ENCODE measurements around the gene BBIP1.
A peak's percentile ranks its signal among the peaks of the same experiment; 100 is the strongest.

BBIP1 gene

DNA sequence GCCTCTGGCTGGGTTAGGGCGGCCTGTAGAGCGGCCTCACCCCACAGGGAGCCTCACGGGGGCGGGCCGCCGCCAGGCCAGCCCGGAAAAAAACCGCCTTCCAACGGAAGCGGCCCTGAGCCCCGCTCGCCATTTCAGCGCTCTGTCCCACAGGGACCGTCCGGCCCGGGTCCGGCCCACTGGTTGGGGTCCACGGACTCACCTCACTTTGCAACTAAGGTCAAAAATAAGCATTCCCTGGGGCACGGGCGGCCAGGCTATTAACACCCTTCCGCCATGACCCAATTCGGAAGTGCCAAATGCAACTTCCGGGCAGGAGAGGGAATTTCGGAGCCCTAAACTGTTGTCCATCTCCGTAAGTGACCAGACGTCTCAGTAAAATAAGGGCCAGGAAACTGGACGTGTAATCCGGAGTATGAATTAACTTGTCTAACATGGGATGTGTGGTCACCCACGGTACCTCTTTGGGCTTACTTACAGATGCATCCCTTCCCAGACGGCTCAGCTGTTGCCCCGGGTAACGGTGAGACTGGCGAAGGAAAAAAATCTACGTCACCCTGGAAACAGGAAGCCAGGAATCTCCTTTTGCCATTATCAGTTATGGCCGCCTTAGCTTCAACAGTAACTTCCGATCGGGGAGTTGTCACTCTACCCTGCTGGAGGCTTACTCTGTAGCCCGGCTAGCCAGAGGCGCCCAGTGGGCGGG is at the start of gene BBIP1:
BBIP1 (minus strand) TSS at position 538 of the 706 bp plus-strand sequence. CDS start 1,023 bp downstream, outside the sequence.
- peaks cover 55% of the 10 kb centered on the region for H3K79me2 ChIP-seq (ENCODE audit: insufficient read depth, low read length)
- peaks cover 29% of the 10 kb centered on the region for H3K4me1 ChIP-seq (ENCODE audit: insufficient read depth, low read length)
- H3K4me3 ChIP-seq (ENCODE audit: low read depth in 1 of 2, low read length in 2 of 2) = peak within 1 kb of the TSS; percentile 74 to 76
- H3K27ac ChIP-seq (ENCODE audit: low read length) = peak within 1 kb of the TSS; percentile 96
- peak; percentile 93 for ATAC-seq (ENCODE audit: insufficient read depth, low read depth)
- peaks cover 18% of the 10 kb centered on the region; the same call in 1 of the 2 replicates for H4K20me1 ChIP-seq (ENCODE audit: insufficient read depth, low read length)
- H3K9ac ChIP-seq (ENCODE audit: low read depth, low read length) = peak within 1 kb of the TSS; percentile 86
- peak within 1 kb of the TSS; percentile 89 for H2AFZ ChIP-seq (ENCODE audit: low read depth, low read length)
- TF ChIP-seq, protein P1, sequence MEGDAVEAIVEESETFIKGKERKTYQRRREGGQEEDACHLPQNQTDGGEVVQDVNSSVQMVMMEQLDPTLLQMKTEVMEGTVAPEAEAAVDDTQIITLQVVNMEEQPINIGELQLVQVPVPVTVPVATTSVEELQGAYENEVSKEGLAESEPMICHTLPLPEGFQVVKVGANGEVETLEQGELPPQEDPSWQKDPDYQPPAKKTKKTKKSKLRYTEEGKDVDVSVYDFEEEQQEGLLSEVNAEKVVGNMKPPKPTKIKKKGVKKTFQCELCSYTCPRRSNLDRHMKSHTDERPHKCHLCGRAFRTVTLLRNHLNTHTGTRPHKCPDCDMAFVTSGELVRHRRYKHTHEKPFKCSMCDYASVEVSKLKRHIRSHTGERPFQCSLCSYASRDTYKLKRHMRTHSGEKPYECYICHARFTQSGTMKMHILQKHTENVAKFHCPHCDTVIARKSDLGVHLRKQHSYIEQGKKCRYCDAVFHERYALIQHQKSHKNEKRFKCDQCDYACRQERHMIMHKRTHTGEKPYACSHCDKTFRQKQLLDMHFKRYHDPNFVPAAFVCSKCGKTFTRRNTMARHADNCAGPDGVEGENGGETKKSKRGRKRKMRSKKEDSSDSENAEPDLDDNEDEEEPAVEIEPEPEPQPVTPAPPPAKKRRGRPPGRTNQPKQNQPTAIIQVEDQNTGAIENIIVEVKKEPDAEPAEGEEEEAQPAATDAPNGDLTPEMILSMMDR (IDR thresholded peaks at IDR 0.05; ENCODE audit: borderline replicate concordance, extremely low read depth, low read length, poor library complexity, severe bottlenecking) = no peak
- TF ChIP-seq EZH2 (IDR thresholded peaks at IDR 0.05; ENCODE audit: borderline replicate concordance, low read depth, low read length, severe bottlenecking) = no peak
- H3K27me3 ChIP-seq (ENCODE audit: insufficient read depth, low read length, poor library complexity) = no peaks in the 10 kb centered on the region
- DNase-seq = no peak
- no peaks in the 10 kb centered on the region for H3K9me3 ChIP-seq (ENCODE audit: insufficient read depth, low read length, severe bottlenecking)
- peak within 1 kb of the TSS; percentile 81 for H3K4me2 ChIP-seq (ENCODE audit: insufficient read depth, low read length)
- no peaks in the 10 kb centered on the region for H3K36me3 ChIP-seq (ENCODE audit: insufficient read depth, low read length)

- Histone ChIP-seq H3K4me3 (ENCODE audit: low read depth in 1 of 2, low read length in 2 of 2) (no peak overlapping the region), H3K9me3 (ENCODE audit: insufficient read depth, low read length, severe bottlenecking) (no peaks in the 10 kb centered on the region), H3K27me3 (ENCODE audit: insufficient read depth, low read length, poor library complexity) (no peaks in the 10 kb centered on the region), H3K79me2 (ENCODE audit: insufficient read depth, low read length) (peaks cover 90% of the 10 kb centered on the region), H4K20me1 (ENCODE audit: insufficient read depth, low read length) (peaks cover 32% of the 10 kb centered on the region), H3K27ac (ENCODE audit: low read length) (no peak overlapping the region), H3K4me2 (ENCODE audit: insufficient read depth, low read length) (no peak overlapping the region), H3K4me1 (ENCODE audit: insufficient read depth, low read length) (no peaks in the 10 kb centered on the region), H3K9ac (ENCODE audit: low read depth, low read length) (no peak overlapping the region), H2AFZ (ENCODE audit: low read depth, low read length) (no peak overlapping the region), H3K36me3 (ENCODE audit: insufficient read depth, low read length) (peaks cover 5% of the 10 kb centered on the region; the same call in 1 of the 2 replicates)
- ATAC-seq (ENCODE audit: insufficient read depth, low read depth) = no peak
- no peak for TF ChIP-seq EZH2 (IDR thresholded peaks at IDR 0.05; ENCODE audit: borderline replicate concordance, low read depth, low read length, severe bottlenecking)
- TF ChIP-seq, protein P1 (IDR thresholded peaks at IDR 0.05; ENCODE audit: borderline replicate concordance, extremely low read depth, low read length, poor library complexity, severe bottlenecking) = no peak
- no peak for DNase-seq
Observed at GRCh38 chr10:110967645-110968044, 48.7 kb upstream of the BBIP1 start.

DNA sequence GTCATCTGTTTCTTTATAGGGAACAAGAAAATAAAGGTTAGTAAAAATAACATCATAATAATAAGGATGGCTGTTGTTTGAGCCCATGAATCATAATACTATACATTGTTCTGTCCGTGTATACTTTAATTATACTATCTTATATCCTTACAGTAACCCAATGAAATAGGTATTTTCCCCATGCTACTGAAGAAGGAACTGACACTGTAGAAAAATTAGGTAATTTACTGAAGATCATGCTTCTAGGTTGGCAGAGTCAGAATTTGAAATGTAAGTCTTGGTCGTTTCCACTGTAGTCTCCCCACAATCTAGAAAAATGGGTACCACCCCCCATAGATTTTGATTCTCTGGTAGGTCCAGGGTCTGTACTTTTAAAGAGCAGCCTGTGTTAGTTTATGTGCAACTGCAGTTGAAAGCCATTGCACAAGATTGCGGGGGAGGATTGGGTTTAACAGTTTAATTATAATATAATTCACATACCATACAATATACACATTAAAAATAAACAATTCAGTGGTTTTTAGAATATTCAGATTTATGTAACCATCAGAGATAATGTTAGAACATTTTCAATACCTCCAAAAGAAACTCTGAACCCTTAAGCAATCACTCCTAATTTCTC is 48.1 kb upstream of the BBIP1 start:
- H3K9ac ChIP-seq (ENCODE audit: low read depth, low read length) = no peak overlapping the region
- H3K4me1 ChIP-seq (ENCODE audit: insufficient read depth, low read length) = no peaks in the 10 kb centered on the region
- H3K79me2 ChIP-seq (ENCODE audit: insufficient read depth, low read length) = peaks cover 90% of the 10 kb centered on the region
- H3K4me2 ChIP-seq (ENCODE audit: insufficient read depth, low read length) = no peak overlapping the region
- ATAC-seq (ENCODE audit: insufficient read depth, low read depth) = no peak
- no peak for DNase-seq
- TF ChIP-seq, protein P1 (IDR thresholded peaks at IDR 0.05; ENCODE audit: borderline replicate concordance, extremely low read depth, low read length, poor library complexity, severe bottlenecking) = no peak
- TF ChIP-seq EZH2 (IDR thresholded peaks at IDR 0.05; ENCODE audit: borderline replicate concordance, low read depth, low read length, severe bottlenecking) = no peak
- H3K9me3 ChIP-seq (ENCODE audit: insufficient read depth, low read length, severe bottlenecking) = no peaks in the 10 kb centered on the region
- no peak overlapping the region for H2AFZ ChIP-seq (ENCODE audit: low read depth, low read length)
- peaks cover 5% of the 10 kb centered on the region; the same call in 1 of the 2 replicates for H3K36me3 ChIP-seq (ENCODE audit: insufficient read depth, low read length)
- no peaks in the 10 kb centered on the region for H3K27me3 ChIP-seq (ENCODE audit: insufficient read depth, low read length, poor library complexity)
- H3K27ac ChIP-seq (ENCODE audit: low read length) = no peak overlapping the region
- H4K20me1 ChIP-seq (ENCODE audit: insufficient read depth, low read length) = peaks cover 35% of the 10 kb centered on the region
- no peak overlapping the region for H3K4me3 ChIP-seq (ENCODE audit: low read depth in 1 of 2, low read length in 2 of 2)

All from DND-41 (cell line).